K562 (cell line): Measurements from ENCODE around the gene ZBTB46. TPM values are rescaled to one million over a fixed set of nuclear protein-coding genes. Genes with fewer than 3 reads are reported as not detected.

ENCODE experiments used
- ATAC-seq: fragments of 200-7000 bp; cut with Tn5 transposase; 3 replicates; pipeline ENCODE4 v1.9.1; 2020; ENCODE audit warnings: moderate library complexity
- BruUV-seq: library from RNA; stranded (reverse); fragments of 400-500 nt; replicated peaks from 2 replicates; lab custom pipeline; 2021; lab: Mats Ljungman, UMichigan
- CTCF ChIA-PET: fragments of 300-600 bp; formaldehyde crosslinking; extraction: SDS; loops from one replicate; lab custom pipeline; 2021; ENCODE audit warnings: low intra/inter-chr PET ratio; lab: Yijun Ruan, JAX
- POLR2A ChIA-PET: fragments of 300-600, 350-650 bp; sonication (Branson Sonifier 250); formaldehyde crosslinking; extraction: SDS; loops from one replicate; lab custom pipeline; 2021; ENCODE audit warnings: antibody characterized with exemption, inconsistent platforms; lab: Yijun Ruan, JAX
- DNase-seq, 4 experiments: peaks; one replicate each; pipeline versions ENCODE4 v3.0.0 to v3.0.0-alpha.2; 2011 to 2018; ENCODE audit warnings: low spot score in 3 of 4, mixed read lengths in 3 of 4; ENCODE audit errors: extremely low read depth in 1 of 4
- FAIRE-seq: peaks from 2 replicates; lab custom pipeline; 2011; peaks lifted over from hg19 to GRCh38; lab: Jason Lieb, UNC
- H2AFZ ChIP-seq: 2 replicates; pipeline ENCODE4 v1.6.0; 2011; ENCODE audit warnings: low read depth, low read length, control low read depth, inconsistent platforms
- H3K27ac ChIP-seq: fragments of 200-600 bp; 3 replicates; pipeline ENCODE4 v1.8.0; 2011; ENCODE audit warnings: low read depth, mild to moderate bottlenecking, control low read depth, inconsistent platforms, low read length, moderate library complexity, mixed read lengths; ENCODE audit errors: extremely low read depth
- H3K27me3 ChIP-seq, 2 experiments: fragments of 300-600 bp in 1 of 2; 2 replicates in 1 of 2; 3 replicates in 1 of 2; pipeline versions ENCODE4 v1.6.0 to v1.8.0; 2011; ENCODE audit warnings: inconsistent platforms in 2 of 2, low read length in 2 of 2, mild to moderate bottlenecking in 1 of 2, mixed read lengths in 1 of 2, moderate library complexity in 1 of 2; ENCODE audit not compliant: control insufficient read depth in 2 of 2, insufficient read depth in 2 of 2
- H3K36me3 ChIP-seq: fragments of 300-600 bp; 3 replicates; pipeline ENCODE4 v1.8.0; 2011; ENCODE audit warnings: mild to moderate bottlenecking, low read length, inconsistent platforms; ENCODE audit not compliant: control insufficient read depth, insufficient read depth
- H3K4me1 ChIP-seq, 2 experiments: fragments of 200-600 bp in 1 of 2; replicated peaks in 1 of 2; 2 replicates in 1 of 2; 3 replicates in 1 of 2; pipeline versions ENCODE4 v1.5.1 to v1.8.0; 2011; ENCODE audit warnings: inconsistent platforms in 2 of 2, low read length in 2 of 2, mild to moderate bottlenecking in 1 of 2, mixed read lengths in 1 of 2, moderate library complexity in 1 of 2; ENCODE audit not compliant: control insufficient read depth in 2 of 2, insufficient read depth in 2 of 2
- H3K4me2 ChIP-seq: 2 replicates; pipeline ENCODE4 v1.6.1; 2011; ENCODE audit warnings: low read length, control low read depth, inconsistent platforms, mixed read lengths; ENCODE audit not compliant: insufficient read depth
- H3K4me3 ChIP-seq: fragments of 200-600 bp; sonication (generic), shearing (Covaris generic); 2 replicates; pipeline ENCODE4 v1.5.1; 2016; ENCODE audit warnings: control low read depth, inconsistent platforms
- H3K79me2 ChIP-seq: fragments of 200-600 bp; 3 replicates; pipeline ENCODE4 v1.8.0; 2011; ENCODE audit warnings: low read length, inconsistent platforms; ENCODE audit not compliant: control insufficient read depth, insufficient read depth
- H3K9ac ChIP-seq, 2 experiments: 2 replicates each; pipeline versions ENCODE4 v1.6.0 to v1.6.1; 2011; ENCODE audit warnings: low read depth in 2 of 2, low read length in 2 of 2, control low read depth in 1 of 2, inconsistent platforms in 1 of 2, mild to moderate bottlenecking in 1 of 2, mixed read lengths in 1 of 2; ENCODE audit not compliant: insufficient read depth in 1 of 2
- H3K9me1 ChIP-seq: one replicate; pipeline ENCODE4 v1.6.0; 2011; ENCODE audit warnings: inconsistent platforms, mild to moderate bottlenecking, low read length, moderate library complexity; ENCODE audit not compliant: control insufficient read depth, insufficient read depth
- H3K9me3 ChIP-seq: replicated peaks from 2 replicates; pipeline ENCODE4 v1.5.1; 2011; ENCODE audit warnings: low read depth, low read length, inconsistent platforms; ENCODE audit not compliant: control insufficient read depth, insufficient read depth
- H4K20me1 ChIP-seq: replicated peaks from 2 replicates; pipeline ENCODE4 v1.6.1; 2011; ENCODE audit warnings: low read length, inconsistent platforms, mixed read lengths; ENCODE audit not compliant: control insufficient read depth, insufficient read depth
- CEBPB ChIP-seq: fragments of 450-650 bp; IDR thresholded peaks from 2 replicates; pipeline ENCODE4 v1.6.1; 2016; ENCODE audit warnings: missing genetic modification characterization, missing compliant biosample characterization
- CTBP1 ChIP-seq: fragments of 450-650 bp; IDR thresholded peaks from 2 replicates; pipeline ENCODE4 v1.6.1; 2016; ENCODE audit warnings: borderline replicate concordance
- FOXM1 ChIP-seq, 2 experiments: fragments of 450-650 bp in 1 of 2; sonication (generic) in 1 of 2; formaldehyde crosslinking in 1 of 2; IDR thresholded peaks; 2 replicates each; pipeline versions ENCODE4 v1.6.1 to v1.9.0; 2017 to 2022; ENCODE audit warnings: low read depth in 2 of 2, mild to moderate bottlenecking in 2 of 2, missing genetic modification reagents in 1 of 2, moderate library complexity in 1 of 2
- HINFP ChIP-seq: fragments of 450-650 bp; conservative IDR thresholded peaks from 2 replicates; pipeline ENCODE4 v1.6.1; 2016; ENCODE audit warnings: missing genetic modification characterization, low read depth, mild to moderate bottlenecking, control low read depth, missing compliant biosample characterization
- NONO ChIP-seq, 2 experiments: fragments of 200-400 bp in 1 of 2; fragments of 450-650 bp in 1 of 2; formaldehyde crosslinking in 1 of 2; IDR thresholded peaks; 2 replicates each; pipeline ENCODE4 v1.6.1; 2017; ENCODE audit warnings: low read depth in 2 of 2, mild to moderate bottlenecking in 2 of 2, moderate library complexity in 2 of 2, low read length in 1 of 2
- NR2C2 ChIP-seq, 2 experiments: fragments of 200-800 bp in 1 of 2; sonication (Bioruptor generic) in 1 of 2; sonication (generic) in 1 of 2; formaldehyde crosslinking in 1 of 2; IDR thresholded peaks; 2 replicates each; pipeline versions ENCODE4 v1.6.1 to v1.8.0; 2016 to 2022; ENCODE audit warnings: mild to moderate bottlenecking in 1 of 2, missing compliant biosample characterization in 1 of 2, missing genetic modification characterization in 1 of 2, missing genetic modification reagents in 1 of 2
- NR4A1 ChIP-seq, 2 experiments: fragments of 250-450 bp in 1 of 2; fragments of 450-650 bp in 1 of 2; sonication (Bioruptor Pico) in 1 of 2; IDR thresholded peaks; 2 replicates each; pipeline versions ENCODE4 v1.4.0 to v1.6.1; 2016 to 2020; ENCODE audit warnings: mild to moderate bottlenecking in 2 of 2, missing compliant biosample characterization in 1 of 2, missing genetic modification characterization in 1 of 2, moderate library complexity in 1 of 2
- RAD21 ChIP-seq, 2 experiments: fragments of 250-450 bp in 1 of 2; fragments of 450-650 bp in 1 of 2; sonication (Bioruptor Pico) in 1 of 2; formaldehyde crosslinking in 1 of 2; IDR thresholded peaks in 1 of 2; conservative IDR thresholded peaks in 1 of 2; 2 replicates each; pipeline versions ENCODE4 v1.4.0 to v1.8.0; 2020 to 2022; ENCODE audit warnings: mild to moderate bottlenecking in 2 of 2, moderate library complexity in 1 of 2
- RFX5 ChIP-seq: IDR thresholded peaks from 2 replicates; pipeline ENCODE4 v1.6.1; 2011; ENCODE audit warnings: low read depth, mild to moderate bottlenecking, improper control_type of control experiment, low read length
- TSHZ1 ChIP-seq: fragments of 250-450 bp; sonication (Bioruptor Pico); IDR thresholded peaks from 2 replicates; pipeline ENCODE4 v1.4.0; 2020; ENCODE audit warnings: mild to moderate bottlenecking, moderate library complexity
- ZEB2 ChIP-seq: fragments of 450-650 bp; IDR thresholded peaks from 2 replicates; pipeline ENCODE4 v1.6.1; 2016
- ZNF143 ChIP-seq: sonication (generic); formaldehyde crosslinking; IDR thresholded peaks from 2 replicates; pipeline ENCODE4 v1.9.0; 2022; ENCODE audit warnings: mild to moderate bottlenecking, missing genetic modification reagents
- ZNF431 ChIP-seq: sonication (generic); formaldehyde crosslinking; IDR thresholded peaks from 2 replicates; pipeline ENCODE4 v1.8.0; 2022; ENCODE audit warnings: mild to moderate bottlenecking, missing genetic modification reagents
- ZZZ3 ChIP-seq: fragments of 450-650 bp; IDR thresholded peaks from 2 replicates; pipeline ENCODE4 v1.6.1; 2016; ENCODE audit warnings: antibody characterized with exemption, mild to moderate bottlenecking, moderate library complexity
- WGBS: fragments of 100-300 bp; shearing (Covaris generic); methylation state at CpG from one replicate; pipeline ENCODE4 v1.1.6; 2016; ENCODE audit warnings: low coverage, mixed read lengths; ENCODE audit not compliant: insufficient coverage; ENCODE audit errors: missing lambda C conversion rate; 5-methylcytosine and 5-hydroxymethylcytosine counted together
- in situ Hi-C: fragments of 300-500 bp; cut with MboI; formaldehyde crosslinking; loops from 4 replicates; pipeline ENCODE4 v1.15.0; 2018; ENCODE audit warnings: inconsistent platforms, mixed read lengths
- intact Hi-C: fragments of 100-400 bp; cut with micrococcal nuclease; formaldehyde crosslinking; loops from 2 replicates; pipeline ENCODE4 v1.14.2; 2022
- polyA plus RNA-seq, 8 experiments: library from polyadenylated mRNA; depleted of rRNA in 4 of 8; stranded (reverse) in 5 of 8; unstranded in 3 of 8; fragments of >200 nt; fragmentation: Nextera tagmentation in 2 of 8; fragmentation: Illumina TruSeq in 1 of 8; extraction: Ambion mirVana in 2 of 8; extraction: Trizol in 1 of 8; gene quantifications; 2 replicates each; pipeline versions ENCODE4 v1.2.1 to v1.2.3, GENCODE V29; 2011 to 2014; ENCODE audit warnings: inconsistent platforms in 1 of 8, missing spikeins in 1 of 8
- total RNA-seq, 7 experiments: library from RNA; depleted of rRNA in 6 of 7; stranded (reverse); fragments of >200 nt in 6 of 7; fragmentation: Illumina TruSeq in 2 of 7; extraction: Trizol in 2 of 7; gene quantifications; 2 replicates each; pipeline versions ENCODE4 v1.2.1 to v1.2.3, GENCODE V29; 2011 to 2021; ENCODE audit warnings: low replicate concordance in 1 of 7

The ZBTB46 gene
- total and polyA plus RNA-seq, 9 of the 15 experiments (the other 6 are each of a cell fraction or from before 2014, with no cell fraction given), result 0.29 to 4.1 (median 1.1) TPM

GRCh38 chr20:63814891-63815614, 16.0 kb downstream of the ZBTB46 start:
- H3K4me1 ChIP-seq, result peaks cover 5 to 30% of the 10 kb centered on the region in 2 experiments; a peak in 4 of 5 replicates
- no peak overlapping the region for H3K27ac ChIP-seq
- no TSS peak for BruUV-seq
- H3K9ac ChIP-seq, result no peak overlapping the region; a peak in 1 of 4 replicates
- H3K4me2 ChIP-seq, result no peak overlapping the region
- H3K9me3 ChIP-seq, result no peaks in the 10 kb centered on the region
- FAIRE-seq, result no peak
- peak; percentile 24; the same call in 1 of the 2 replicates for TF ChIP-seq CEBPB (tag)
- TF ChIP-seq ZEB2, result 0 out of 2 replicates have a peak, but pooled peaks have one; percentile 81
- TF ChIP-seq NR4A1 (CRISPR knock-in tag; IDR thresholded peaks at IDR 0.05), result no peak
- no peak for TF ChIP-seq NR4A1 (tag; IDR thresholded peaks at IDR 0.05)
- no peak for TF ChIP-seq FOXM1 (IDR thresholded peaks at IDR 0.05; ENCODE audit: low read depth)
- no peak for TF ChIP-seq FOXM1 (CRISPR knock-in tag; IDR thresholded peaks at IDR 0.05; ENCODE audit: low read depth)
- no peak for TF ChIP-seq RAD21 (CRISPR knock-in tag; conservative IDR thresholded peaks at IDR 0.05 in 1 of 2, IDR thresholded peaks at IDR 0.05 in 1 of 2)
- no peak for TF ChIP-seq TSHZ1
- no peak for TF ChIP-seq NONO (IDR thresholded peaks at IDR 0.05; ENCODE audit: low read depth in 2 of 2, low read length in 1 of 2)
- TF ChIP-seq CTBP1, result peak; percentile 17; the same call in 1 of the 2 replicates
- no peak for TF ChIP-seq ZZZ3
- TF ChIP-seq ZNF143 (CRISPR knock-in tag), result no peak
- no peak for TF ChIP-seq HINFP (tag)
- no peak for TF ChIP-seq ZNF431 (CRISPR knock-in tag)
- TF ChIP-seq RFX5, result no peak
- TF ChIP-seq NR2C2 (CRISPR knock-in tag; IDR thresholded peaks at IDR 0.05), result 0 out of 2 replicates have a peak, but pooled peaks have one; percentile 19
- TF ChIP-seq NR2C2 (tag; IDR thresholded peaks at IDR 0.05), result no peak
- ChIA-PET CTCF (no interaction called here), POLR2A (interaction anchor here (0.6 kb wide), 1 partner anchor 46 kb away, joined by 4 read pairs; no protein-coding TSS in a partner anchor)
- no peaks in the 10 kb centered on the region for H3K36me3 ChIP-seq
- no peaks in the 10 kb centered on the region for H3K9me1 ChIP-seq
- no peak for DNase-seq
- no peak overlapping the region for H2AFZ ChIP-seq
- no peak for ATAC-seq
- intact Hi-C loops, result no loop called here
- H4K20me1 ChIP-seq, result no peaks in the 10 kb centered on the region; the same call in 1 of the 2 replicates
- H3K79me2 ChIP-seq, result no peaks in the 10 kb centered on the region
- in situ Hi-C loops, result no loop called here
- peaks cover 0 to 7% of the 10 kb centered on the region in 2 experiments; a peak in 2 of 5 replicates for H3K27me3 ChIP-seq
- H3K4me3 ChIP-seq, result no peak overlapping the region
- 45% methylated on average over 8 of the region's 8 CpGs for WGBS
